ENCODE results near the gene NRGN. TPM values are rescaled to one million over a fixed set of nuclear protein-coding genes. Genes with fewer than 3 reads are reported as not detected.
A peak's percentile ranks its signal among the peaks of the same experiment; 100 is the strongest.

The NRGN gene
- total and polyA plus RNA-seq, 2 of the 4 experiments (the other 2 are of a cell fraction), result 0.54 to 24.8 TPM

DNA sequence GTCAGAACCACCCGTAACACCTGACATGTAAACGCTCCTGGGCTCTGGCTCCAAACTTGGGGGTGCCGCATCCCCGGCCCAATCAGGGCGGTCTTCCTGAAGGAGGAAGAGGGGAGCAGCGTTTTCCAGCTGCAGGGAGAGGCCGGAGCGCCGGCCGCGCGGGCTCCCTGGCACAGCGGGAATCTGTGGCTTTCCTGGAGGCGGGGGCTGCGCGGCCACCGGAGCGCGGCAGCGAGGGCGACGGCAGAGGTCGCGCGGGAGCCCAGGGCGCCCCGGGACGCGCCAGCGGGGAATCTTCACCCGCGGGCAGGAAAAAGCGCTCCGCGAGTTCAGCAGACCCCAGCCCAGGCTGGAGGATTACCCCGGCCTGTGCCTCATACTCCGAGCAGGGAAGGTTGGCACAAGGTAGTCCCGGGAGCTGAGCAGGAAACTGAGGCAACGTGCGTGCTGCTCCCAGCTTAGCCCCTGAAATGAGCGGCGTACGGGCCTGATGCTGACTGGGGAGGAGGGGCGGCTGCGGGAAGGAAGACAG lies 22.9 kb downstream of the NRGN start:
- Histone ChIP-seq H3K79me1 (ENCODE audit: low read depth in 1 of 2, low read length in 2 of 2) (peaks cover 3 to 13% of the 10 kb centered on the region in 2 experiments; a peak in 2 of 4 replicates), H3K18ac (ENCODE audit: low read depth, low read length) (no peak overlapping the region), H2BK5ac (ENCODE audit: low read depth, low read length, poor library complexity, severe bottlenecking) (no peak overlapping the region), H3K4ac (ENCODE audit: low read depth, low read length) (no peak overlapping the region), H4K5ac (ENCODE audit: low read depth, low read length) (no peak overlapping the region), H3K9ac (ENCODE audit: low read depth, low read length) (no peak overlapping the region; the same call in 1 of the 2 replicates), H4K91ac (ENCODE audit: insufficient read depth, low read depth, low read length) (no peak overlapping the region), H3K9me3 (ENCODE audit: control insufficient read depth, insufficient read depth, low read length) (no peaks in the 10 kb centered on the region), H4K20me1 (ENCODE audit: insufficient read depth, low read length) (peaks cover 10% of the 10 kb centered on the region), H3K4me3 (ENCODE audit: insufficient read depth, low read depth, low read length) (peak overlapping the region; percentile 32), H3K4me2 (ENCODE audit: low read depth, low read length) (peak overlapping the region; percentile 96), H3K23ac (ENCODE audit: low read depth, low read length) (no peak overlapping the region), H2BK20ac (ENCODE audit: low read depth, low read length) (0 out of 2 replicates have a peak overlapping the region, but pooled peaks have one; percentile 18), H4K8ac (ENCODE audit: low read depth in 2 of 2, low read length in 2 of 2) (no peak overlapping the region), H3K9me1 (ENCODE audit: insufficient read depth, low read length) (no peaks in the 10 kb centered on the region), H3K14ac (replicated peaks; ENCODE audit: low read depth, low read length) (no peak overlapping the region), H3K56ac (ENCODE audit: extremely low read depth, insufficient read depth, low read length) (no peak overlapping the region), H2AFZ (replicated peaks; ENCODE audit: low read length, poor library complexity) (peak overlapping the region; percentile 69), H3K27ac (ENCODE audit: insufficient read depth, low read length) (no peak overlapping the region), H2BK120ac (ENCODE audit: low read depth, low read length) (no peak overlapping the region), H3K36me3 (ENCODE audit: control insufficient read depth, insufficient read depth, low read length) (peaks cover 2% of the 10 kb centered on the region), H2AK9ac (replicated peaks; ENCODE audit: low read depth, low read length, poor library complexity) (peak overlapping the region; percentile 45), H3K27me3 (ENCODE audit: control insufficient read depth, insufficient read depth, low read length) (peaks cover 17% of the 10 kb centered on the region; the same call in 1 of the 2 replicates), H3K4me1 (ENCODE audit: control insufficient read depth, insufficient read depth, low read length) (peaks cover 1% of the 10 kb centered on the region; the same call in 1 of the 2 replicates), H2BK15ac (ENCODE audit: low read depth, low read length) (no peak overlapping the region), H2AK5ac (ENCODE audit: low read depth, low read length) (peak overlapping the region; percentile 20; the same call in 1 of the 2 replicates)
- intact Hi-C loops (cut with micrococcal nuclease) (loop anchor here (1.0 kb wide), 3 partner anchors 89 to 118 kb away; partner anchors contain the start of genes SIAE and SPA17), in situ Hi-C loops (cut with MboI; ENCODE audit: low sequenced_read_pairs) (loop anchor here (5.0 to 10.0 kb wide), 2 partner anchors 72 to 90 kb away; partner anchors contain the start of genes SIAE and SPA17), dilution Hi-C loops (cut with HindIII; ENCODE audit: low sequenced_read_pairs, unreplicated experiment) (no loop called here)
- CTCF ChIA-PET, result interaction anchor here (0.6 to 1.4 kb wide), 3 partner anchors 10 to 31 kb away, joined by 3 read pairs; no protein-coding TSS in a partner anchor
- no CpG with 5 or more reads among the region's 45 CpGs for WGBS, 2 experiments (ENCODE audit: extremely low coverage in 2 of 2, insufficient read length in 1 of 2)
- no peak for DNase-seq
- POLR2A ChIA-PET (ENCODE audit: unreplicated experiment), result no interaction called here
- no TSS peak for BruUV-seq (replicated peaks)
- ATAC-seq (ENCODE audit: low read depth), result peak; percentile 22
- TF ChIP-seq MAFK (IDR thresholded peaks at IDR 0.05; ENCODE audit: low read depth, low read length) (no peak), SMC3 (IDR thresholded peaks at IDR 0.05; ENCODE audit: low read depth, low read length) (no peak), FOS (IDR thresholded peaks at IDR 0.05; ENCODE audit: low read depth, low read length) (no peak), CEBPB (IDR thresholded peaks at IDR 0.05; ENCODE audit: low read depth, low read length) (no peak)
- TF ChIP-seq, protein P1, sequence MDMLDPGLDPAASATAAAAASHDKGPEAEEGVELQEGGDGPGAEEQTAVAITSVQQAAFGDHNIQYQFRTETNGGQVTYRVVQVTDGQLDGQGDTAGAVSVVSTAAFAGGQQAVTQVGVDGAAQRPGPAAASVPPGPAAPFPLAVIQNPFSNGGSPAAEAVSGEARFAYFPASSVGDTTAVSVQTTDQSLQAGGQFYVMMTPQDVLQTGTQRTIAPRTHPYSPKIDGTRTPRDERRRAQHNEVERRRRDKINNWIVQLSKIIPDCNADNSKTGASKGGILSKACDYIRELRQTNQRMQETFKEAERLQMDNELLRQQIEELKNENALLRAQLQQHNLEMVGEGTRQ (IDR thresholded peaks at IDR 0.05; ENCODE audit: low read depth, low read length), result no peak

All from IMR-90 (cell line).